Activated CD4-positive, alpha-beta T cell treated with anti-CD3 and anti-CD28 coated beads, Interleukin-2, amount 50 U/mL, for 4 hours (primary cell): ENCODE results near the gene GJB5.

ENCODE experiments used
- DNase-seq, 2 experiments: peaks; one replicate each; pipeline ENCODE4 v3.0.0-alpha.2; 2020

The GJB5 gene

GRCh38 chr1:34796990-34797389 lies 42.1 kb downstream of the GJB5 start:
- DNase-seq: no peak

- no peak for DNase-seq
Observed at GRCh38 chr1:34800214-34800613, 45.4 kb downstream of the GJB5 start.

GRCh38 chr1:34803770-34804169 lies 48.9 kb downstream of the GJB5 start:
- no peak for DNase-seq

- DNase-seq: no peak
Observed at GRCh38 chr1:34806396-34806795, 51.5 kb downstream of the GJB5 start.
